Caco-2 (cell line): Measurements from ENCODE around the gene GNG7. TPM values are rescaled to one million over a fixed set of nuclear protein-coding genes. Genes with fewer than 3 reads are reported as not detected.

Experiments
- BruUV-seq: library from RNA; stranded (reverse); fragments of 400-500 nt; replicated peaks from 2 replicates; lab custom pipeline; 2021; lab: Mats Ljungman, UMichigan
- CTCF ChIA-PET: fragments of 300-600 bp; sonication (Branson Sonifier 250); formaldehyde crosslinking; loops from one replicate; lab custom pipeline; 2022; ENCODE audit warnings: antibody characterized with exemption; lab: Charles Lee
- POLR2A ChIA-PET: fragments of 300-600 bp; sonication (Branson Sonifier 250); formaldehyde crosslinking; loops from one replicate; lab custom pipeline; 2022; ENCODE audit warnings: antibody characterized with exemption; lab: Charles Lee
- DNase-seq, 2 experiments: peaks; one replicate each; pipeline versions ENCODE4 v3.0.0 to v3.0.0-alpha.2; 2020 to 2022
- H3K27me3 ChIP-seq: replicated peaks from 2 replicates; pipeline ENCODE4 v1.6.0; 2011; ENCODE audit warnings: low read length; ENCODE audit not compliant: control insufficient read depth, insufficient read depth
- H3K36me3 ChIP-seq: 2 replicates; pipeline ENCODE4 v1.5.1; 2011; ENCODE audit warnings: low read length; ENCODE audit not compliant: control insufficient read depth, insufficient read depth
- H3K4me1 ChIP-seq: fragments of 250-450 bp; sonication (Bioruptor Pico); 2 replicates; pipeline ENCODE4 v1.5.1; 2020; ENCODE audit warnings: mild to moderate bottlenecking
- H3K4me3 ChIP-seq: 2 replicates; pipeline ENCODE4 v1.5.1; 2011; ENCODE audit warnings: low read depth, mild to moderate bottlenecking, control low read depth, low read length
- H3K9me3 ChIP-seq: fragments of 250-450 bp; sonication (Bioruptor Pico); 2 replicates; pipeline ENCODE4 v1.5.1; 2020; ENCODE audit warnings: mild to moderate bottlenecking, moderate library complexity
- H3K27ac Mint-ChIP-seq: one replicate; pipeline ENCODE4 v1.8.0; 2022; ENCODE audit warnings: mixed read lengths; ENCODE audit not compliant: unreplicated experiment
- H3K27me3 Mint-ChIP-seq: one replicate; pipeline ENCODE4 v1.8.0; 2022; ENCODE audit warnings: mixed read lengths; ENCODE audit not compliant: insufficient read depth, unreplicated experiment
- H3K36me3 Mint-ChIP-seq: one replicate; pipeline ENCODE4 v1.8.0; 2022; ENCODE audit warnings: mild to moderate bottlenecking, mixed read lengths; ENCODE audit not compliant: insufficient read depth, unreplicated experiment
- H3K4me1 Mint-ChIP-seq: one replicate; pipeline ENCODE4 v1.8.0; 2022; ENCODE audit warnings: low read depth, mixed read lengths; ENCODE audit not compliant: unreplicated experiment
- H3K4me3 Mint-ChIP-seq: one replicate; pipeline ENCODE4 v1.8.0; 2022; ENCODE audit warnings: mild to moderate bottlenecking, moderate library complexity, mixed read lengths; ENCODE audit not compliant: unreplicated experiment
- H3K9me3 Mint-ChIP-seq: one replicate; pipeline ENCODE4 v1.8.0; 2022; ENCODE audit warnings: mixed read lengths; ENCODE audit not compliant: unreplicated experiment
- intact Hi-C: fragments of 100-400 bp; cut with micrococcal nuclease; formaldehyde crosslinking; loops from one replicate; pipeline ENCODE4 v1.10.0; 2022; ENCODE audit not compliant: unreplicated experiment
- total RNA-seq: library from RNA; stranded (reverse); gene quantifications from 2 replicates; pipeline ENCODE4 v1.2.3, GENCODE V29; 2022
- TF ChIP-seq, protein P1 (sequence below), 2 experiments: fragments of 200-600 bp in 1 of 2; IDR thresholded peaks; 1 replicate in 1 of 2; 2 replicates in 1 of 2; pipeline versions ENCODE4 v1.5.1 to v1.8.0; 2011 to 2022; ENCODE audit warnings: antibody characterized with exemption in 1 of 2, control low read depth in 1 of 2, inconsistent platforms in 1 of 2, low read depth in 1 of 2, low read length in 1 of 2, mild to moderate bottlenecking in 1 of 2, moderate library complexity in 1 of 2; ENCODE audit not compliant: insufficient read depth in 1 of 2, severe bottlenecking in 1 of 2, unreplicated experiment in 1 of 2

The GNG7 gene
- total RNA-seq, 1 experiment from 2014 or later, result 0.43 TPM

DNA sequence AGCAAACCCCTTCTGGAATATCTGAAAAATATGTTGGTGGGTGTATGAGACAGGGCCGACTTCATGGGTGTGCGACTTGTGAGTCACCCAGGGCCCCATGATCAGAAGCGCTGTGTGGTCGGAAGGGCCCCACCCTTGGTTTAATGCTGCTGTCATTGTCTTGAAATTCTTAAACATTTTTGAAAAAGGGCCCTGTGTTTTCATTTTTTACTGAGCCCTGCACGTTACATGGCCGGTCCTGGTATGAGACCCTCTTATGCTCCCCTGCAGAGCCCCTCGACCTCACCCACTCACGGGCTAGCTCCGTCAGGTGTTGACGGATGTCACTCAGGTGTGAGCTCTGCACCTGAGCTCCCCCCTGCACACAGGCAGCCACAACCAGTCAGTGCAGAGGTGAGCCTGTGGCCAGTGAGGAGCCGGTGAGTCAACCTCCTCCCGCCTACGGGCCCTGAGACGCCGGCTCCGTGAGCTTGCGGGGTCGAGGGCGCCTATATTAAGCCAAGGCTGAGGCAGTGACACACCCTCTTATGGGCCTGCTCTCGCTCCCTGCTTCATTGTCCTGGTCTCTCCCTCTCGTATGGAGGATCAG, 198.9 kb downstream of the GNG7 start:
- ChIA-PET CTCF (interaction anchor here (0.9 to 1.3 kb wide), 2 partner anchors 28 to 75 kb away, joined by 3 to 6 read pairs; partner anchors contain the start of gene GADD45B), POLR2A (interaction anchor here (0.5 to 1.3 kb wide), 4 partner anchors 26 to 339 kb away, joined by 3 to 15 read pairs (median 4); partner anchors contain the start of gene GADD45B)
- H3K4me1 Mint-ChIP-seq, result no peaks in the 10 kb centered on the region
- Histone ChIP-seq H3K4me1 (peaks cover 14% of the 10 kb centered on the region; the same call in 1 of the 2 replicates), H3K27me3 (no peaks in the 10 kb centered on the region), H3K4me3 (no peak overlapping the region), H3K36me3 (no peaks in the 10 kb centered on the region), H3K9me3 (no peaks in the 10 kb centered on the region)
- peak in 1 of 2 experiments; percentile 34 for DNase-seq
- H3K36me3 Mint-ChIP-seq, result no peaks in the 10 kb centered on the region
- H3K9me3 Mint-ChIP-seq, result no peaks in the 10 kb centered on the region
- TF ChIP-seq, protein P1, sequence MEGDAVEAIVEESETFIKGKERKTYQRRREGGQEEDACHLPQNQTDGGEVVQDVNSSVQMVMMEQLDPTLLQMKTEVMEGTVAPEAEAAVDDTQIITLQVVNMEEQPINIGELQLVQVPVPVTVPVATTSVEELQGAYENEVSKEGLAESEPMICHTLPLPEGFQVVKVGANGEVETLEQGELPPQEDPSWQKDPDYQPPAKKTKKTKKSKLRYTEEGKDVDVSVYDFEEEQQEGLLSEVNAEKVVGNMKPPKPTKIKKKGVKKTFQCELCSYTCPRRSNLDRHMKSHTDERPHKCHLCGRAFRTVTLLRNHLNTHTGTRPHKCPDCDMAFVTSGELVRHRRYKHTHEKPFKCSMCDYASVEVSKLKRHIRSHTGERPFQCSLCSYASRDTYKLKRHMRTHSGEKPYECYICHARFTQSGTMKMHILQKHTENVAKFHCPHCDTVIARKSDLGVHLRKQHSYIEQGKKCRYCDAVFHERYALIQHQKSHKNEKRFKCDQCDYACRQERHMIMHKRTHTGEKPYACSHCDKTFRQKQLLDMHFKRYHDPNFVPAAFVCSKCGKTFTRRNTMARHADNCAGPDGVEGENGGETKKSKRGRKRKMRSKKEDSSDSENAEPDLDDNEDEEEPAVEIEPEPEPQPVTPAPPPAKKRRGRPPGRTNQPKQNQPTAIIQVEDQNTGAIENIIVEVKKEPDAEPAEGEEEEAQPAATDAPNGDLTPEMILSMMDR (IDR thresholded peaks at IDR 0.05; ENCODE audit: insufficient read depth in 1 of 2, low read depth in 1 of 2, low read length in 1 of 2, severe bottlenecking in 1 of 2, unreplicated experiment in 1 of 2), result no peak
- H3K4me3 Mint-ChIP-seq, result peak overlapping the region; percentile 29
- H3K27me3 Mint-ChIP-seq, result no peaks in the 10 kb centered on the region
- intact Hi-C loops, result no loop called here
- peak overlapping the region; percentile 35 for H3K27ac Mint-ChIP-seq
- no TSS peak for BruUV-seq

DNA sequence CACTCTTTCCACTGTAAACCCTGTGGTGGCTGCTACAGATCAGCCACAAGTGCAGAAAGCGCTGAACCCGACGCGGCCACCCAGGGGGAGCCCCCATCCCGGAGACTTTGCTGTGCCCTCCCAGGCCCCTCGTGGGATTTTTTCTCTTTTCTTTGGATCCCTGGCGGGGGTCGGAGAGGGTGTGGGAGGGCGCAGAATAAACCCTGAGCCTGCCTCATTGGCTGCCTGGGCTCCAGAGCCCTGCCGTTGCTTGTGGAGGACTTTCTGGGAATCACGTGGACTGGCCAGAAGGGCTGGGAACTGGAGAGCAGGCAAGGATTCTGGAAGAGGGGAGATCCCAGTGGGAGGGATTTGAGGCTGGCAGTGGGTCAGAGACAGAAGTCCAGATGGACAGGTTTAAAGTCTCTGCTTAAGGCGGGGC, 201.6 kb downstream of the GNG7 start:
- POLR2A ChIA-PET, result no interaction called here
- Mint-ChIP-seq H3K4me3 (no peak overlapping the region), H3K4me1 (no peaks in the 10 kb centered on the region), H3K27ac (no peak overlapping the region), H3K36me3 (no peaks in the 10 kb centered on the region), H3K27me3 (no peaks in the 10 kb centered on the region), H3K9me3 (no peaks in the 10 kb centered on the region)
- TF ChIP-seq, protein P1 (IDR thresholded peaks at IDR 0.05; ENCODE audit: insufficient read depth in 1 of 2, low read depth in 1 of 2, low read length in 1 of 2, severe bottlenecking in 1 of 2, unreplicated experiment in 1 of 2), result no peak
- H3K27me3 ChIP-seq, result no peaks in the 10 kb centered on the region
- peaks cover 16% of the 10 kb centered on the region for H3K4me1 ChIP-seq
- H3K9me3 ChIP-seq, result no peaks in the 10 kb centered on the region
- H3K4me3 ChIP-seq, result no peak overlapping the region
- CTCF ChIA-PET, result interaction anchor here (0.7 kb wide), 1 partner anchor 120 kb away, joined by 5 read pairs; no protein-coding TSS in a partner anchor
- no peak for DNase-seq
- BruUV-seq, result no TSS peak
- intact Hi-C loops, result no loop called here
- no peaks in the 10 kb centered on the region for H3K36me3 ChIP-seq

DNA sequence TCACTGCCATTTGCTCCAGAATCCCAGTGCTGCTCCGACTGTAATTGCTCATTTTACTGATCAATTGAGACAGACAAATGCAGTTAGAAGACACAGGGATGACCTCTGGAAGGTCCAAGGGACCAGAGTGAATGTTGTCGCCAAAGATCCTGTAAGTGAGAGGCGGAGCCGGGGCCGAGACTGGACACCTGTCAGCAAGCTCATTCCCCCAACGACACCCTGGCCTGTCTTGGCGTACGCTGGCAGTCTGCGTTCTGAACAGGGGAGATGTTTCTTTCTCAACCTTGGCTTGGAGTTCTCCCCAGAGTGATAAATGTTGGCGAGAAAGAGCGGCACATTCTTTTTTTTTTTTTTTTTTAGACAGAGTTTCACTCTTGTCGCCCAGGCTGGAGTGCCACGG, 202.3 kb downstream of the GNG7 start:
- H3K27me3 ChIP-seq, result no peaks in the 10 kb centered on the region
- no peaks in the 10 kb centered on the region for H3K9me3 ChIP-seq
- no peaks in the 10 kb centered on the region for H3K9me3 Mint-ChIP-seq
- H3K36me3 ChIP-seq, result no peaks in the 10 kb centered on the region
- no peak overlapping the region for H3K4me3 ChIP-seq
- no peak overlapping the region for H3K4me3 Mint-ChIP-seq
- no peaks in the 10 kb centered on the region for H3K4me1 Mint-ChIP-seq
- TF ChIP-seq, protein P1 (IDR thresholded peaks at IDR 0.05; ENCODE audit: insufficient read depth in 1 of 2, low read depth in 1 of 2, low read length in 1 of 2, severe bottlenecking in 1 of 2, unreplicated experiment in 1 of 2), result no peak
- POLR2A ChIA-PET, result no interaction called here
- no peak overlapping the region for H3K27ac Mint-ChIP-seq
- intact Hi-C loops, result no loop called here
- CTCF ChIA-PET, result interaction anchor here (0.6 to 0.7 kb wide), 2 partner anchors 119 to 430 kb away, joined by 5 read pairs; no protein-coding TSS in a partner anchor
- peaks cover 23% of the 10 kb centered on the region for H3K4me1 ChIP-seq
- BruUV-seq, result no TSS peak
- DNase-seq, result no peak
- H3K36me3 Mint-ChIP-seq, result no peaks in the 10 kb centered on the region
- no peaks in the 10 kb centered on the region for H3K27me3 Mint-ChIP-seq
